Transverse colon (tissue), 4 donors: ENCODE data around the gene AKT1S1. TPM values are rescaled to one million over a fixed set of nuclear protein-coding genes. Genes with fewer than 3 reads are reported as not detected.

Source experiments
- DNase-seq: peaks from one replicate; pipeline ENCODE4 v3.0.0-alpha.2; 2019
- H3K27ac ChIP-seq, 4 donors: fragments of 200-600 bp; sonication (generic); 2 replicates each; pipeline ENCODE4 v1.5.1; 2016 to 2018; ENCODE audit warnings: inconsistent platforms in 4 of 4
- H3K27me3 ChIP-seq: fragments of 200-600 bp; sonication (generic); 2 replicates; pipeline ENCODE4 v1.5.1; 2017; ENCODE audit warnings: inconsistent platforms
- H3K36me3 ChIP-seq, 4 donors: fragments of 200-600 bp; sonication (generic); 2 replicates each; pipeline ENCODE4 v1.5.1; 2017 to 2019; ENCODE audit warnings: inconsistent platforms in 4 of 4
- H3K4me1 ChIP-seq, 4 donors: fragments of 200-600 bp; sonication (generic); 2 replicates each; pipeline ENCODE4 v1.5.1; 2017 to 2020; ENCODE audit warnings: inconsistent platforms in 4 of 4
- H3K4me3 ChIP-seq, 4 donors: fragments of 200-600 bp; sonication (generic); 1 replicate in 1 of 4; 2 replicates in 3 of 4; pipeline versions ENCODE4 v1.5.1 to v1.6.1; 2017 to 2019; ENCODE audit warnings: inconsistent platforms in 4 of 4
- H3K9me3 ChIP-seq, 2 donors: fragments of 200-600 bp; sonication (generic); 2 replicates each; pipeline ENCODE4 v1.5.1; 2017 to 2019; ENCODE audit warnings: inconsistent platforms in 2 of 2
- EP300 ChIP-seq: sonication (generic); formaldehyde crosslinking; IDR thresholded peaks from one replicate; pipeline ENCODE4 v1.6.1; 2017; ENCODE audit warnings: antibody characterized with exemption, low read depth
- POLR2A ChIP-seq: fragments of 450-650 bp; IDR thresholded peaks from one replicate; pipeline ENCODE4 v1.6.1; 2016; ENCODE audit warnings: antibody characterized with exemption, mild to moderate bottlenecking, moderate library complexity
- POLR2AphosphoS5 ChIP-seq, 3 donors: sonication (generic); formaldehyde crosslinking; IDR thresholded peaks; one replicate each; pipeline ENCODE4 v1.6.1; 2016; ENCODE audit warnings: antibody characterized with exemption in 3 of 3
- WGBS, 2 donors: methylation state at CpG; one replicate each; pipeline ENCODE4 v1.1.5; 2018; ENCODE audit warnings: low coverage in 1 of 2; 5-methylcytosine and 5-hydroxymethylcytosine counted together
- in situ Hi-C, 4 donors: fragments of 200-750 bp; cut with MboI; loops; one replicate each; pipeline versions ENCODE4 v1.15.0 to v1.15.1; 2017; ENCODE audit warnings: low sequenced_read_pairs in 3 of 4, low pct_ligation_motif_present in 1 of 4, low pct_unique_long_range_greater_than_20kb in 1 of 4
- intact Hi-C: fragments of 100-400 bp; cut with DNase I; formaldehyde crosslinking; loops from one replicate; pipeline ENCODE4 v1.15.1; 2023; ENCODE audit warnings: low total_unique reads
- total RNA-seq, 4 donors: library from RNA; depleted of rRNA; stranded (reverse); fragments of >200 nt; gene quantifications; one replicate each; pipeline ENCODE4 v1.1.0, GENCODE V29; 2016
- TF ChIP-seq, protein P1 (sequence below), 5 experiments: fragments of 200-600 bp in 3 of 5; fragments of 450-650 bp in 2 of 5; sonication (generic) in 3 of 5; IDR thresholded peaks; 1 replicate in 2 of 5; 2 replicates in 3 of 5; pipeline ENCODE4 v1.5.1; 2016 to 2017; ENCODE audit warnings: antibody characterized with exemption in 5 of 5, inconsistent platforms in 3 of 5, mild to moderate bottlenecking in 2 of 5, moderate library complexity in 1 of 5

The AKT1S1 gene
- total RNA-seq, 4 donors from 2014 or later = 15.3 to 29.7 (median 22.7) TPM

DNA sequence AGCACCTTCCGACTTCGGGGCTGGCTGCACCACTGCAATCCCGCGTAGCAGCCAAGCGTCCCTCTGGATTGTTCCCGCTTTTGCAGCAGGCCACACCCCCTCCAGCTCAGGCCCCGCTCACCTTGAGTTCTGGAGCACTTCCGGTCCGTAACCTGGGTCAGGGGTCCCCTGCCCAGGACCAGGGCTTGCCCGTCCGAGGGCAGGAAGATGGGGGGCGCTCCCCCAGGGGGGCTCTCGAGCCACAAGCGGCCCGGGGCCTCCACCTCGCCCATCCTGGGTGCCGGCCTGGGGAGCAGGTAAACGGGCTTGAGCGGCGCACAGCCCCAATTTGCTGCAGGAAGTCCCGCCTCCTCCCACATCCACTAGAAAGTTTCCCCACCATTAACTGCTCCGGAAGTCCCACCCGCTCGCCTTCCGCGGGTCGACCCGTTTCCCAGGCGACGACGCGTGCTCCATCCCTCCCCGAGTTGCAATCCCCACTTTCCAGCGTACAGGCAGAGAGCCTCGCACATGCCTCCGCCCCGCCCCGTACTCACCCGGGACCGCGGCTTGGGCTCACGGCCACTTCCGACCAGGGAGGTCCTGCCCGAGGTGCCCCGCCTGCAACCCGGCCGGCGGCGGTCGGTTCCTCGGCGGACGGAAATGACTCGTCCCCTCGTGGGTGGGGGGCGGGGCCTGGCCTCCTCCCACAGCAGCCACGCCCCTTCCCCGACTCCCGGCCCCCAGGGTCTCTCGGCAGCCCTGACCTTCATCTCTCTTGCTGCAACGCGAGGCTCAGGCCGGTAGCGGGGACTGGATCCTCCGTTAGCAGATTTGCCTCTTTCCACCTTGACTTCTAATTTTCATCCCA lies 10.0 kb downstream of the AKT1S1 start, which contains the start of gene PNKP:
Gene PNKP (minus strand): TSS at position 644 of the 850 bp plus-strand sequence. CDS start 372 bp downstream, at position 272.
- TF ChIP-seq, protein P1, sequence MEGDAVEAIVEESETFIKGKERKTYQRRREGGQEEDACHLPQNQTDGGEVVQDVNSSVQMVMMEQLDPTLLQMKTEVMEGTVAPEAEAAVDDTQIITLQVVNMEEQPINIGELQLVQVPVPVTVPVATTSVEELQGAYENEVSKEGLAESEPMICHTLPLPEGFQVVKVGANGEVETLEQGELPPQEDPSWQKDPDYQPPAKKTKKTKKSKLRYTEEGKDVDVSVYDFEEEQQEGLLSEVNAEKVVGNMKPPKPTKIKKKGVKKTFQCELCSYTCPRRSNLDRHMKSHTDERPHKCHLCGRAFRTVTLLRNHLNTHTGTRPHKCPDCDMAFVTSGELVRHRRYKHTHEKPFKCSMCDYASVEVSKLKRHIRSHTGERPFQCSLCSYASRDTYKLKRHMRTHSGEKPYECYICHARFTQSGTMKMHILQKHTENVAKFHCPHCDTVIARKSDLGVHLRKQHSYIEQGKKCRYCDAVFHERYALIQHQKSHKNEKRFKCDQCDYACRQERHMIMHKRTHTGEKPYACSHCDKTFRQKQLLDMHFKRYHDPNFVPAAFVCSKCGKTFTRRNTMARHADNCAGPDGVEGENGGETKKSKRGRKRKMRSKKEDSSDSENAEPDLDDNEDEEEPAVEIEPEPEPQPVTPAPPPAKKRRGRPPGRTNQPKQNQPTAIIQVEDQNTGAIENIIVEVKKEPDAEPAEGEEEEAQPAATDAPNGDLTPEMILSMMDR (IDR thresholded peaks at IDR 0.05) = no peak
- TF ChIP-seq POLR2AphosphoS5 (IDR thresholded peaks at IDR 0.05) (peak; percentile 73 to 93 (median 91)), POLR2A (peak; percentile 77), EP300 (no peak)
- DNase-seq = peak; percentile 92
- no peaks in the 10 kb centered on the region for H3K27me3 ChIP-seq
- in situ Hi-C loops (loop anchor here in 1 of 4 donors (10.0 to 25.0 kb wide), 2 partner anchors 52 to 380 kb away; partner anchors contain the start of genes FUZ, MED25, RPL13A and RPS11), intact Hi-C loops (no loop called here)
- H3K4me1 ChIP-seq = peaks cover 25 to 51% (median 43%) of the 10 kb centered on the region in 4 donors
- H3K36me3 ChIP-seq = no peaks in the 10 kb centered on the region
- WGBS, 2 donors = 0% methylated on average over 5 to 52 of the region's 65 CpGs
- no peaks in the 10 kb centered on the region for H3K9me3 ChIP-seq
- H3K4me3 ChIP-seq = peak within 1 kb of the TSS; percentile 60 to 90 (median 78)
- peak within 1 kb of the TSS; percentile 90 to 96 (median 94) for H3K27ac ChIP-seq

DNA sequence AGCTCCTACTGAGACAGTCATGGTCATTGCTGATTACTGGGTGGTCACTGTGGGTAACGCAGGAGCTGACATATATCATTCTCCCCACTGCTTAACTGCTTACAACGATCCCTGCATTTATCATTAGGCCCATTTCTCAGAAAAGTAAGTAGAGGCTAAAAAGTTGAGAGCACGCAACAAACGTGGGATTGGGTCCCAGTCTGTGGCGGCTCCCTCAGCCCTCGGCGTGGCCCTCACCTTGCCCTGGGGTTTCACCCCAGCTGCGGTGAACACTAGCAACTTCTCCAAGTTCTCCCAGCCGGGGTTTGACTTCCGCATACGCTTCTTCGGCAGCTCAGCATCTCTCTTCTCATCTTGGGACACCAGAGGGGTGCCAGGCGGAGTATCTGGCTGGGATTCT lies 12.3 kb downstream of the AKT1S1 start:
- H3K36me3 ChIP-seq = peaks cover 0 to 2% (median 0%) of the 10 kb centered on the region in 4 donors
- H3K27me3 ChIP-seq = no peaks in the 10 kb centered on the region
- no peaks in the 10 kb centered on the region for H3K9me3 ChIP-seq
- 91% methylated on average over 13 of the region's 13 CpGs; no CpG with 5 or more reads in 1 of the 2 donors for WGBS, 2 donors
- H3K4me3 ChIP-seq = no peak overlapping the region
- H3K27ac ChIP-seq = peak overlapping the region in 3 of 4 donors; percentile 90 to 96 (median 93)
- in situ Hi-C loops (loop anchor here in 1 of 4 donors (10.0 to 25.0 kb wide), 2 partner anchors 50 to 378 kb away; partner anchors contain the start of genes FUZ, MED25, RPL13A and RPS11), intact Hi-C loops (no loop called here)
- no peak for DNase-seq
- peaks cover 16 to 50% (median 42%) of the 10 kb centered on the region in 4 donors for H3K4me1 ChIP-seq
- TF ChIP-seq, protein P1 (IDR thresholded peaks at IDR 0.05) = no peak
- no peak for TF ChIP-seq POLR2AphosphoS5 (IDR thresholded peaks at IDR 0.05)
- TF ChIP-seq EP300 = no peak
- TF ChIP-seq POLR2A = no peak

- H3K27ac ChIP-seq = no peak overlapping the region
- in situ Hi-C loops = loop anchor here in 1 of 4 donors (10.0 to 25.0 kb wide), 2 partner anchors 49 to 377 kb away; partner anchors contain the start of genes FUZ, MED25, RPL13A and RPS11
- H3K27me3 ChIP-seq = no peaks in the 10 kb centered on the region
- no peak overlapping the region for H3K4me3 ChIP-seq
- intact Hi-C loops = no loop called here
- no peaks in the 10 kb centered on the region for H3K9me3 ChIP-seq
- peaks cover 0 to 5% (median 0%) of the 10 kb centered on the region in 4 donors for H3K36me3 ChIP-seq
- DNase-seq = no peak
- WGBS, 2 donors = 95% methylated on average over 17 of the region's 17 CpGs; no CpG with 5 or more reads in 1 of the 2 donors
- peaks cover 14 to 46% (median 38%) of the 10 kb centered on the region in 4 donors for H3K4me1 ChIP-seq
- TF ChIP-seq POLR2AphosphoS5 (IDR thresholded peaks at IDR 0.05) = no peak
- TF ChIP-seq, protein P1 (IDR thresholded peaks at IDR 0.05) = no peak
- no peak for TF ChIP-seq EP300
- no peak for TF ChIP-seq POLR2A
Observed at GRCh38 chr19:49863935-49864320, 13.2 kb downstream of the AKT1S1 start.
